OCI-LY7 (cell line): ENCODE results near the gene ERP27. TPM values are rescaled to one million over a fixed set of nuclear protein-coding genes. Genes with fewer than 3 reads are reported as not detected.
A peak's percentile ranks its signal among the peaks of the same experiment; 100 is the strongest.

Experiments
- BruUV-seq: library from RNA; stranded (reverse); fragments of 400-500 nt; replicated peaks from 2 replicates; lab custom pipeline; 2021; lab: Mats Ljungman, UMichigan
- CTCF ChIA-PET: fragments of 300-600 bp; sonication (Branson Sonifier 250); formaldehyde crosslinking; loops from one replicate; lab custom pipeline; 2022; ENCODE audit warnings: antibody characterized with exemption; ENCODE audit not compliant: unreplicated experiment; lab: Charles Lee
- POLR2A ChIA-PET: fragments of 300-600 bp; sonication (Branson Sonifier 250); formaldehyde crosslinking; loops from one replicate; lab custom pipeline; 2022; ENCODE audit warnings: antibody characterized with exemption; lab: Charles Lee
- DNase-seq: peaks from one replicate; pipeline ENCODE4 v3.0.0-alpha.2; 2015; ENCODE audit warnings: low spot score
- H2AFZ ChIP-seq: fragments of 200-600 bp; sonication (generic), shearing (Covaris generic); 2 replicates; pipeline ENCODE4 v1.6.1; 2014; ENCODE audit warnings: mild to moderate bottlenecking, antibody characterized with exemption, low read length, moderate library complexity
- H3K27ac ChIP-seq: fragments of 200-600 bp; sonication (generic); 2 replicates; pipeline ENCODE4 v1.5.1; 2014; ENCODE audit warnings: mixed run types, low read depth, mild to moderate bottlenecking, moderate library complexity, low read length, inconsistent platforms; ENCODE audit not compliant: poor library complexity, severe bottlenecking
- H3K36me3 ChIP-seq: fragments of 200-600 bp; sonication (generic); 2 replicates; pipeline ENCODE4 v1.6.1; 2014; ENCODE audit warnings: mild to moderate bottlenecking, antibody characterized with exemption, low read length, moderate library complexity, mixed read lengths; ENCODE audit not compliant: insufficient read depth
- H3K4me1 ChIP-seq: fragments of 200-600 bp; sonication (generic); 2 replicates; pipeline ENCODE4 v1.5.1; 2014; ENCODE audit warnings: mild to moderate bottlenecking, low read length; ENCODE audit not compliant: insufficient read depth, poor library complexity, severe bottlenecking
- H3K4me2 ChIP-seq: fragments of 200-600 bp; sonication (generic); 2 replicates; pipeline ENCODE4 v1.6.1; 2014; ENCODE audit warnings: mild to moderate bottlenecking, low read length
- H3K4me3 ChIP-seq: fragments of 200-600 bp; sonication (generic); 2 replicates; pipeline ENCODE4 v1.5.1; 2014; ENCODE audit warnings: mild to moderate bottlenecking, low read depth, low read length; ENCODE audit not compliant: poor library complexity, severe bottlenecking
- H3K79me2 ChIP-seq: fragments of 200-600 bp; sonication (generic); 2 replicates; pipeline ENCODE4 v1.6.1; 2016; ENCODE audit warnings: low read depth, mild to moderate bottlenecking, low read length, moderate library complexity, mixed read lengths; ENCODE audit not compliant: insufficient read depth
- H3K9me2 ChIP-seq: fragments of 200-600 bp; sonication (generic); 2 replicates; pipeline ENCODE4 v1.6.1; 2016; ENCODE audit warnings: mild to moderate bottlenecking, low read length, mixed read lengths; ENCODE audit not compliant: insufficient read depth
- H3K9me3 ChIP-seq: fragments of 200-600 bp; sonication (generic); 2 replicates; pipeline ENCODE4 v1.6.1; 2014; ENCODE audit warnings: mild to moderate bottlenecking, mixed run types, low read length, mixed read lengths
- H4K20me1 ChIP-seq: fragments of 200-600 bp; sonication (generic); 2 replicates; pipeline ENCODE4 v1.6.1; 2014; ENCODE audit warnings: mild to moderate bottlenecking, antibody characterized with exemption, low read length, moderate library complexity, mixed read lengths; ENCODE audit not compliant: insufficient read depth
- CTCF ChIP-seq: fragments of 200-600 bp; sonication (generic); conservative IDR thresholded peaks from 2 replicates; pipeline ENCODE4 v1.5.1; 2014; ENCODE audit warnings: mild to moderate bottlenecking, antibody characterized with exemption, low read length, moderate library complexity, mixed read lengths
- EZH2phosphoT487 ChIP-seq: fragments of 200-600 bp; sonication (generic); IDR thresholded peaks from 2 replicates; pipeline ENCODE4 v1.6.1; 2018; ENCODE audit warnings: low read depth, borderline replicate concordance, mild to moderate bottlenecking, mixed run types, antibody characterized with exemption, low read length, moderate library complexity, mixed read lengths
- intact Hi-C: fragments of 100-400 bp; cut with micrococcal nuclease; formaldehyde crosslinking; loops from one replicate; pipeline ENCODE4 v1.10.0; 2022; ENCODE audit not compliant: unreplicated experiment
- total RNA-seq, 2 experiments: library from RNA; depleted of rRNA in 1 of 2; stranded (reverse); fragments of >200 nt in 1 of 2; shearing (Covaris generic) in 1 of 2; gene quantifications; 2 replicates each; pipeline ENCODE4 v1.2.3, GENCODE V29; 2014 to 2022

Gene ERP27
- total RNA-seq, 2 experiments from 2014 or later: 1.7 to 1.9 TPM

GRCh38 chr12:14942196-14942931 lies 4.0 kb upstream of the ERP27 start:
- Histone ChIP-seq H4K20me1 (no peaks in the 10 kb centered on the region), H3K27ac (no peak overlapping the region), H3K36me3 (peaks cover 93% of the 10 kb centered on the region), H3K79me2 (peaks cover 18% of the 10 kb centered on the region; the same call in 1 of the 2 replicates), H3K4me3 (no peak overlapping the region), H2AFZ (no peak overlapping the region), H3K4me2 (no peak overlapping the region), H3K9me3 (no peaks in the 10 kb centered on the region; the same call in 1 of the 2 replicates), H3K4me1 (peaks cover 5% of the 10 kb centered on the region), H3K9me2 (no peaks in the 10 kb centered on the region)
- DNase-seq: no peak
- BruUV-seq: TSS peak; percentile 92
- POLR2A ChIA-PET: interaction anchor here (0.6 to 1.7 kb wide), 2 partner anchors 15 to 972 kb away, joined by 3 to 5 read pairs; no protein-coding TSS in a partner anchor
- CTCF ChIA-PET: no interaction called here
- TF ChIP-seq CTCF (no peak), EZH2phosphoT487 (no peak)
- intact Hi-C loops: no loop called here

- Histone ChIP-seq H4K20me1 (no peaks in the 10 kb centered on the region), H3K27ac (no peak overlapping the region), H3K4me3 (no peak overlapping the region), H2AFZ (no peak overlapping the region), H3K79me2 (peaks cover 8% of the 10 kb centered on the region; the same call in 1 of the 2 replicates), H3K36me3 (peaks cover 93% of the 10 kb centered on the region), H3K9me3 (no peaks in the 10 kb centered on the region; the same call in 1 of the 2 replicates), H3K4me1 (peaks cover 5% of the 10 kb centered on the region), H3K4me2 (no peak overlapping the region), H3K9me2 (no peaks in the 10 kb centered on the region)
- no peak for DNase-seq
- TF ChIP-seq CTCF: no peak
- TF ChIP-seq EZH2phosphoT487: no peak
- BruUV-seq: no TSS peak
- intact Hi-C loops: no loop called here
- ChIA-PET CTCF (no interaction called here), POLR2A (interaction anchor here (0.6 to 1.7 kb wide), 5 partner anchors 9 to 973 kb away, joined by 3 to 5 read pairs (median 3); no protein-coding TSS in a partner anchor)
Observed at GRCh38 chr12:14941369-14941768, 3.0 kb upstream of the ERP27 start.

DNA sequence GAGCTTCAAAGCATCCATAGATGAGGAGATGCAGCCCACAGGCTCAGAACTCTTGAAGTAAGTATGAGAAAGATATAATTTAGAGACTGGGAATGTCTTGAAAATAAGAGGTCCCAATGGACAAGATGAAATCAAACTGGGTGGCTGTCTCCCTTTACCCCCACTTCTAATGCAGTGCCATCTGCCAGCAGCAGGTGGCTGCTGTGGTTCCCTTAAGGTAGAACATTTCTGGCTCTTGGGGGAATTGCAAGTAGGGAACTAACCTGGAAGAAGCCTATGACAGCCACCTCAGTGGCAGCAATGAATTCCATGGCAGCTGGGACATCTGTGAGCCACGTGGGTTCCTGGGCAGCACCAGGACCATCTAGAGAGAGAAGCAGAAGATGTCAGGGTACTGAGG lies 648 bp downstream of the ERP27 start:
- Histone ChIP-seq H3K9me2 (no peaks in the 10 kb centered on the region), H3K36me3 (peaks cover 79% of the 10 kb centered on the region), H3K79me2 (no peaks in the 10 kb centered on the region), H3K4me3 (no peak overlapping the region), H3K4me2 (no peak overlapping the region), H3K9me3 (no peaks in the 10 kb centered on the region; the same call in 1 of the 2 replicates), H2AFZ (no peak overlapping the region), H4K20me1 (no peaks in the 10 kb centered on the region), H3K27ac (no peak overlapping the region), H3K4me1 (peaks cover 5% of the 10 kb centered on the region)
- intact Hi-C loops: loop anchor here (5.0 kb wide), 1 partner anchor 60 kb away; no protein-coding TSS in a partner anchor
- ChIA-PET CTCF (no interaction called here), POLR2A (interaction anchor here (0.5 to 1.5 kb wide), 4 partner anchors 8 to 269 kb away, joined by 3 to 4 read pairs (median 3); no protein-coding TSS in a partner anchor)
- TF ChIP-seq EZH2phosphoT487 (no peak), CTCF (peak; percentile 70)
- BruUV-seq: no TSS peak
- no peak for DNase-seq
